GM12878 (cell line): ENCODE results near the gene STXBP5. TPM values are rescaled to one million over a fixed set of nuclear protein-coding genes. Genes with fewer than 3 reads are reported as not detected.

Experiments used
- ATAC-seq: fragments of 200-7000 bp; cut with Tn5 transposase; 3 replicates; pipeline ENCODE4 v1.9.1; 2020; ENCODE audit warnings: mild to moderate bottlenecking, moderate library complexity
- BruUV-seq: library from RNA; stranded (reverse); fragments of 400-500 nt; replicated peaks from 2 replicates; lab custom pipeline; 2021; lab: Mats Ljungman, UMichigan
- CTCF ChIA-PET: fragments of 300-600 bp; sonication (Branson Sonifier 250); formaldehyde crosslinking; extraction: SDS; loops from one replicate; lab custom pipeline; 2021; ENCODE audit warnings: inconsistent platforms; lab: Yijun Ruan, JAX
- POLR2A ChIA-PET: fragments of 350-600 bp; formaldehyde crosslinking; extraction: SDS; loops from one replicate; lab custom pipeline; 2021; ENCODE audit warnings: inconsistent platforms; lab: Charles Lee
- RAD21 ChIA-PET: fragments of 300-600 bp; sonication (Branson Sonifier 250); formaldehyde crosslinking; loops from one replicate; lab custom pipeline; 2023; ENCODE audit warnings: antibody characterized with exemption; ENCODE audit not compliant: unreplicated experiment; lab: Charles Lee
- SMC1A ChIA-PET: fragments of 300-600 bp; sonication (Branson Sonifier 250); formaldehyde crosslinking; loops from one replicate; lab custom pipeline; 2023; ENCODE audit not compliant: unreplicated experiment, uncharacterized antibody; lab: Charles Lee
- DNase-seq: peaks from one replicate; pipeline ENCODE4 v3.0.0-alpha.2; 2011; ENCODE audit warnings: low read depth, low spot score
- FAIRE-seq: peaks from 3 replicates; lab custom pipeline; 2011; peaks lifted over from hg19 to GRCh38; lab: Jason Lieb, UNC
- H2AFZ ChIP-seq: 2 replicates; pipeline ENCODE4 v1.6.0; 2011; ENCODE audit warnings: low read depth, low read length, control low read depth; ENCODE audit not compliant: control insufficient read depth
- H3K27ac ChIP-seq: 2 replicates; pipeline ENCODE4 v1.5.1; 2011; ENCODE audit warnings: control low read depth; ENCODE audit not compliant: control insufficient read depth, insufficient read depth
- H3K27me3 ChIP-seq, 2 experiments: replicated peaks in 1 of 2; 2 replicates each; pipeline versions ENCODE4 v1.6.0 to v1.6.1; 2011; ENCODE audit warnings: low read length in 1 of 2; ENCODE audit not compliant: control insufficient read depth in 2 of 2, insufficient read depth in 2 of 2
- H3K36me3 ChIP-seq, 2 experiments: 2 replicates each; pipeline ENCODE4 v1.5.1; 2011; ENCODE audit warnings: low read length in 1 of 2; ENCODE audit not compliant: control insufficient read depth in 2 of 2, insufficient read depth in 2 of 2
- H3K4me1 ChIP-seq: 2 replicates; pipeline ENCODE4 v1.6.1; 2011; ENCODE audit warnings: mild to moderate bottlenecking, low read length, moderate library complexity, mixed read lengths; ENCODE audit not compliant: control insufficient read depth, insufficient read depth
- H3K4me2 ChIP-seq: 2 replicates; pipeline ENCODE4 v1.6.0; 2011; ENCODE audit warnings: control low read depth; ENCODE audit not compliant: control insufficient read depth, insufficient read depth
- H3K4me3 ChIP-seq: fragments of 200-600 bp; sonication (generic); 2 replicates; pipeline ENCODE4 v1.5.1; 2016
- H3K79me2 ChIP-seq: 2 replicates; pipeline ENCODE4 v1.6.0; 2011; ENCODE audit warnings: low read length; ENCODE audit not compliant: control insufficient read depth, insufficient read depth
- H3K9ac ChIP-seq: 2 replicates; pipeline ENCODE4 v1.8.0; 2011; ENCODE audit warnings: low read length, control low read depth, mixed read lengths; ENCODE audit not compliant: control insufficient read depth, insufficient read depth
- H3K9me3 ChIP-seq: replicated peaks from 3 replicates; pipeline ENCODE4 v1.5.1; 2011; ENCODE audit warnings: mild to moderate bottlenecking, low read length; ENCODE audit not compliant: control insufficient read depth, insufficient read depth
- H4K20me1 ChIP-seq: 2 replicates; pipeline ENCODE4 v1.6.0; 2011; ENCODE audit not compliant: control insufficient read depth, insufficient read depth
- KDM1A ChIP-seq: fragments of 200-600 bp; sonication (generic); IDR thresholded peaks from 2 replicates; pipeline ENCODE4 v1.6.1; 2016; ENCODE audit warnings: borderline replicate concordance
- SREBF1 ChIP-seq: IDR thresholded peaks from 2 replicates; pipeline ENCODE4 v1.6.1; 2012; ENCODE audit warnings: mild to moderate bottlenecking, low read length
- TARDBP ChIP-seq: IDR thresholded peaks from 2 replicates; pipeline ENCODE4 v1.6.1; 2016; ENCODE audit warnings: borderline replicate concordance
- ZNF687 ChIP-seq: fragments of 450-650 bp; IDR thresholded peaks from 2 replicates; pipeline ENCODE4 v1.6.1; 2017; ENCODE audit warnings: mild to moderate bottlenecking, moderate library complexity
- WGBS: methylation state at CpG from one replicate; pipeline ENCODE4 v1.1.6; 2016; ENCODE audit warnings: low lambda C conversion rate; ENCODE audit not compliant: insufficient replicate concordance, insufficient coverage; ENCODE audit errors: missing lambda C conversion rate; 5-methylcytosine and 5-hydroxymethylcytosine counted together
- in situ Hi-C: fragments of 300-500 bp; cut with MboI; formaldehyde crosslinking; loops from 9 replicates; pipeline ENCODE4 v1.14.3; 2018; ENCODE audit warnings: mixed read lengths
- intact Hi-C: fragments of 100-400 bp; cut with micrococcal nuclease; formaldehyde crosslinking; loops from one replicate; pipeline ENCODE4 v1.14.2; 2022; ENCODE audit not compliant: unreplicated experiment
- polyA plus RNA-seq, 11 experiments: library from polyadenylated mRNA; depleted of rRNA in 4 of 11; unstranded in 6 of 11; stranded (reverse) in 5 of 11; fragments of >200 nt; fragmentation: Nextera tagmentation in 4 of 11; fragmentation: Illumina TruSeq in 1 of 11; extraction: Ambion mirVana in 4 of 11; extraction: Trizol in 1 of 11; gene quantifications; 1 replicate in 1 of 11; 2 replicates in 10 of 11; pipeline versions ENCODE4 v1.2.1 to v1.2.3, GENCODE V29; 2011 to 2016; ENCODE audit warnings: inconsistent platforms in 2 of 11, missing spikeins in 2 of 11, low read depth in 1 of 11
- total RNA-seq, 4 experiments: library from RNA; depleted of rRNA in 3 of 4; stranded (reverse); fragments of >200 nt in 3 of 4; fragmentation: Illumina TruSeq in 1 of 4; extraction: Trizol in 1 of 4; gene quantifications; 2 replicates each; pipeline versions ENCODE4 v1.2.1 to v1.2.3, GENCODE V29; 2013 to 2021

Gene STXBP5
- total and polyA plus RNA-seq, 10 of the 15 experiments (the other 5 are each of a cell fraction or from before 2014, with no cell fraction given): 1.4 to 13.2 (median 8.4) TPM

GRCh38 chr6:147430811-147431210 is 226.6 kb downstream of the STXBP5 start (continued):
- TF ChIP-seq ZNF687 (no peak), TARDBP (no peak), KDM1A (no peak)

GRCh38 chr6:147434076-147434475 is 229.9 kb downstream of the STXBP5 start:
- SMC1A ChIA-PET: interaction anchor here (0.8 kb wide), 1 partner anchor 58 kb away, joined by 5 read pairs; no protein-coding TSS in a partner anchor
- H3K9ac ChIP-seq: no peak overlapping the region
- no peak overlapping the region for H3K4me2 ChIP-seq
- no peaks in the 10 kb centered on the region for H3K36me3 ChIP-seq
- no peak overlapping the region for H3K4me3 ChIP-seq
- no peak for DNase-seq
- CTCF ChIA-PET: no interaction called here
- H4K20me1 ChIP-seq: no peaks in the 10 kb centered on the region
- no peak for ATAC-seq
- RAD21 ChIA-PET: no interaction called here
- intact Hi-C loops (no loop called here), in situ Hi-C loops (no loop called here)
- no peak overlapping the region for H3K27ac ChIP-seq
- H3K9me3 ChIP-seq: no peaks in the 10 kb centered on the region
- no peak overlapping the region for H2AFZ ChIP-seq
- no peaks in the 10 kb centered on the region for H3K27me3 ChIP-seq
- 52% methylated on average over 4 of the region's 4 CpGs for WGBS
- no TSS peak for BruUV-seq
- POLR2A ChIA-PET: no interaction called here
- no peaks in the 10 kb centered on the region for H3K4me1 ChIP-seq
- no peak for TF ChIP-seq SREBF1
- H3K79me2 ChIP-seq: no peaks in the 10 kb centered on the region
- no peak for FAIRE-seq
